Measurements from ENCODE around the gene OR6K2. TPM values are rescaled to one million over a fixed set of nuclear protein-coding genes. Genes with fewer than 3 reads are reported as not detected.

OR6K2 gene
- total RNA-seq, 1 donor from 2014 or later: not detected

DNA sequence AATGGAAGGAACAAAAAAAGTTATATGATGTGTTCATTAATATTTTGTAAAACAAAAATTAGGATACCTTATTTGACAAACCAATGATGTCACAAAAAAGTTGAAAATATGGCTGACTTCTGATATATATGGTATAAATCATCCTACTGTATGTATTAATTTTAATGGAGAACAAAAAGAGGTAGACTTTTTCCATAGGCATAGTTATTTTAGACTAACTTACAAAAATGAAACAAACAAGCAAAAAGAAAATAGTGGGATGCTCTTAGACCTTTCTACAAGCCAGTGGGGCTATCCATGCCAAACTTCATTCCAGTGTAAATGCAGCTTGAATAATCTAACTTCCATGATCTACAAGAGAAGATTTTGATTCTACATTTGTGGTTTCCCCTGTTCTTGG lies 13.4 kb downstream of the OR6K2 start:
- Mint-ChIP-seq H3K4me1 (ENCODE audit: low read depth) (peaks cover 1% of the 10 kb centered on the region), H3K9me3 (ENCODE audit: low read depth) (no peaks in the 10 kb centered on the region), H3K36me3 (ENCODE audit: insufficient read depth) (no peaks in the 10 kb centered on the region), H3K27ac (no peak overlapping the region), H3K4me3 (ENCODE audit: low read depth) (no peak overlapping the region), H3K27me3 (no peaks in the 10 kb centered on the region)
- no peak for TF ChIP-seq CTCF (IDR thresholded peaks at IDR 0.05; ENCODE audit: unreplicated experiment)
- DNase-seq (ENCODE audit: low spot score, unreplicated experiment): no peak

DNA sequence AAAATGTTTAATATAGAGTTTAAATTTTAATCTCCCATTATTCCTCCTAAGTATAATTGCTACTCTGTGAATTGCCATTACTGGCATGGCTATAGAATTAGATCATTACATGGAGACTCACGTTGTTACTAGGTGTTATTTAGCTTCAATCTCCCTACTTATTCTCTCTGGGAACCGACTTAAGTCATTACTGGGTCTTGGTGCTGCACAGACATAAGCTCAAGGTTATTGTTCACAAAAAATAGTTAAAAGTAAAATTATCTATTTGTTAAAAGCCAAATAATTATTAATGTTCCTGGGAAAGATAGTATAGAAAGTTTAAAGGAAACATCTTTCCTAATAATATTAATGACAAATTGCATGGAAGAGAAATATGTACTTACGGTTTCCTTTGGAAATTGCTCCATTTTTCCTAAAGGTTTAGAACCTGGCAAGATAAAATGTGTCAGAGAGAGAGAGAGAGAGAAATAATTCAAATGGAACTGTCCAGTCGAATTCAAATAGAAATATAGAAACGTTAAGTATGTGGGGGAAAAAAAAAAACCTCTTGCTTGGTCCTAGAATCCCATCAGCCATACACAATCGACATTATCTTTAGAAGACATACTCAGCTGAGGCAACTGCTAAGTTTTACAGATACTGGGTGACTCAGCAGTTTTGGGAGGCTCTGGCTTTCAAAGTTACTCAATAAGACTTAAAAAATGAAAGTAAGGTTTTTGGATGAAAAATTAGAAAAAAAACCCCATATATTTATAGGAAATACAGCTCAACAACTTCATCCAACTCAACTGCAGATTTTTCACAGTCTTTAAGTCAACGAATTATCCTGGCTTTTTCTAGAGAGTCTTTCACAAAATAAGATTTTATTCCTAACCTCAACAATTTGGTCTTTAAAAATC lies 14.1 kb downstream of the OR6K2 start, which contains the start of gene SPTA1:
TSS of gene SPTA1 (minus strand) at position 605 of the 899 bp plus-strand sequence. CDS start at position 407, 198 bp downstream.
- no peaks in the 10 kb centered on the region for H3K9me3 Mint-ChIP-seq (ENCODE audit: low read depth)
- no peak for TF ChIP-seq CTCF (IDR thresholded peaks at IDR 0.05; ENCODE audit: unreplicated experiment)
- peaks cover 1% of the 10 kb centered on the region for H3K4me1 Mint-ChIP-seq (ENCODE audit: low read depth)
- no peak for DNase-seq (ENCODE audit: low spot score, unreplicated experiment)
- no peak within 1 kb of the TSS for H3K4me3 Mint-ChIP-seq (ENCODE audit: low read depth)
- H3K27me3 Mint-ChIP-seq: no peaks in the 10 kb centered on the region
- H3K27ac Mint-ChIP-seq: no peak within 1 kb of the TSS
- H3K36me3 Mint-ChIP-seq (ENCODE audit: insufficient read depth): no peaks in the 10 kb centered on the region

GRCh38 chr1:158685085-158685484 lies 15.4 kb downstream of the OR6K2 start:
- H3K4me3 Mint-ChIP-seq (ENCODE audit: low read depth): no peak overlapping the region
- no peaks in the 10 kb centered on the region for H3K36me3 Mint-ChIP-seq (ENCODE audit: insufficient read depth)
- no peak for TF ChIP-seq CTCF (IDR thresholded peaks at IDR 0.05; ENCODE audit: unreplicated experiment)
- H3K27me3 Mint-ChIP-seq: no peaks in the 10 kb centered on the region
- peaks cover 1% of the 10 kb centered on the region for H3K4me1 Mint-ChIP-seq (ENCODE audit: low read depth)
- no peak for DNase-seq (ENCODE audit: low spot score, unreplicated experiment)
- H3K27ac Mint-ChIP-seq: no peak overlapping the region
- H3K9me3 Mint-ChIP-seq (ENCODE audit: low read depth): no peaks in the 10 kb centered on the region

GRCh38 chr1:158681606-158682005 lies 18.8 kb downstream of the OR6K2 start:
- Mint-ChIP-seq H3K4me1 (ENCODE audit: low read depth) (peaks cover 1% of the 10 kb centered on the region), H3K4me3 (ENCODE audit: low read depth) (no peak overlapping the region), H3K27me3 (no peaks in the 10 kb centered on the region), H3K36me3 (ENCODE audit: insufficient read depth) (no peaks in the 10 kb centered on the region), H3K9me3 (ENCODE audit: low read depth) (no peaks in the 10 kb centered on the region), H3K27ac (no peak overlapping the region)
- TF ChIP-seq CTCF (IDR thresholded peaks at IDR 0.05; ENCODE audit: unreplicated experiment): no peak
- no peak for DNase-seq (ENCODE audit: low spot score, unreplicated experiment)

DNA sequence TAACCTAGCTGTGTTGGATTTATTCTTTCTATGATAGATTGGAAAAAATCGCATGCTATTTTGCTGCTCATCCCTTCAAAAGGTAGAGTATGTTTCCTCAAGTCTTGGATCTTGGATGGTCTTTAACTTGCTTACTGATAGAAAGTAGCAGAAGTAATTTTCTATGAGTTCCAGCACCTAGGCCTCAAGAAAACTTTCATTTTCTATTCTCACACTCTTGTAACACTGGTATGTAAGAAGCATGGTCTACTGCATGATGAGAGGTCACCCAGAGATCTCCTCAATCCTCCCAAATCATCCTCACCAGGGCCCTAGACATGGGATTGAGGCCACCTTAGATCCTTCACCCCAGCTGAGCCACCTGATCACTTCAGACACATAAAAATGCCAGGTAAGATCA lies 21.2 kb downstream of the OR6K2 start:
- H3K36me3 Mint-ChIP-seq (ENCODE audit: insufficient read depth): no peaks in the 10 kb centered on the region
- no peaks in the 10 kb centered on the region for H3K27me3 Mint-ChIP-seq
- no peak overlapping the region for H3K4me3 Mint-ChIP-seq (ENCODE audit: low read depth)
- no peaks in the 10 kb centered on the region for H3K9me3 Mint-ChIP-seq (ENCODE audit: low read depth)
- no peaks in the 10 kb centered on the region for H3K4me1 Mint-ChIP-seq (ENCODE audit: low read depth)
- DNase-seq (ENCODE audit: low spot score, unreplicated experiment): no peak
- no peak for TF ChIP-seq CTCF (IDR thresholded peaks at IDR 0.05; ENCODE audit: unreplicated experiment)
- H3K27ac Mint-ChIP-seq: no peak overlapping the region

All from progenitor cell of endocrine pancreas (in vitro differentiated cells).